Measurements from ENCODE around the gene PRSS57. TPM values are rescaled to one million over a fixed set of nuclear protein-coding genes. Genes with fewer than 3 reads are reported as not detected.

The PRSS57 gene
- total RNA-seq, 2 experiments from 2014 or later = not detected

GRCh38 chr19:720345-721160, 25.3 kb upstream of the PRSS57 start:
- no peak for DNase-seq (ENCODE audit: low spot score)
- TF ChIP-seq, protein P1, sequence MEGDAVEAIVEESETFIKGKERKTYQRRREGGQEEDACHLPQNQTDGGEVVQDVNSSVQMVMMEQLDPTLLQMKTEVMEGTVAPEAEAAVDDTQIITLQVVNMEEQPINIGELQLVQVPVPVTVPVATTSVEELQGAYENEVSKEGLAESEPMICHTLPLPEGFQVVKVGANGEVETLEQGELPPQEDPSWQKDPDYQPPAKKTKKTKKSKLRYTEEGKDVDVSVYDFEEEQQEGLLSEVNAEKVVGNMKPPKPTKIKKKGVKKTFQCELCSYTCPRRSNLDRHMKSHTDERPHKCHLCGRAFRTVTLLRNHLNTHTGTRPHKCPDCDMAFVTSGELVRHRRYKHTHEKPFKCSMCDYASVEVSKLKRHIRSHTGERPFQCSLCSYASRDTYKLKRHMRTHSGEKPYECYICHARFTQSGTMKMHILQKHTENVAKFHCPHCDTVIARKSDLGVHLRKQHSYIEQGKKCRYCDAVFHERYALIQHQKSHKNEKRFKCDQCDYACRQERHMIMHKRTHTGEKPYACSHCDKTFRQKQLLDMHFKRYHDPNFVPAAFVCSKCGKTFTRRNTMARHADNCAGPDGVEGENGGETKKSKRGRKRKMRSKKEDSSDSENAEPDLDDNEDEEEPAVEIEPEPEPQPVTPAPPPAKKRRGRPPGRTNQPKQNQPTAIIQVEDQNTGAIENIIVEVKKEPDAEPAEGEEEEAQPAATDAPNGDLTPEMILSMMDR (conservative IDR thresholded peaks at IDR 0.05; ENCODE audit: low read length) = no peak
- no peak for TF ChIP-seq EZH2phosphoT487 (IDR thresholded peaks at IDR 0.05; ENCODE audit: borderline replicate concordance, low read depth, low read length)
- Histone ChIP-seq H2AFZ (ENCODE audit: low read length) (no peak overlapping the region), H3K27ac (ENCODE audit: low read depth, low read length, poor library complexity, severe bottlenecking) (no peak overlapping the region), H3K9me2 (ENCODE audit: insufficient read depth, low read length) (no peaks in the 10 kb centered on the region), H4K20me1 (ENCODE audit: insufficient read depth, low read length) (no peaks in the 10 kb centered on the region), H3K79me2 (ENCODE audit: insufficient read depth, low read depth, low read length) (no peaks in the 10 kb centered on the region), H3K4me3 (ENCODE audit: low read depth, low read length, poor library complexity, severe bottlenecking) (no peak overlapping the region), H3K4me1 (ENCODE audit: insufficient read depth, low read length, poor library complexity, severe bottlenecking) (peaks cover 26% of the 10 kb centered on the region), H3K9me3 (ENCODE audit: low read length) (no peaks in the 10 kb centered on the region; the same call in 1 of the 2 replicates), H3K4me2 (ENCODE audit: low read length) (no peak overlapping the region), H3K36me3 (ENCODE audit: insufficient read depth, low read length) (no peaks in the 10 kb centered on the region)
- ChIA-PET CTCF (ENCODE audit: unreplicated experiment) (no interaction called here), POLR2A (no interaction called here)
- intact Hi-C loops (cut with micrococcal nuclease; ENCODE audit: unreplicated experiment) = no loop called here
- BruUV-seq (replicated peaks) = no TSS peak

DNA sequence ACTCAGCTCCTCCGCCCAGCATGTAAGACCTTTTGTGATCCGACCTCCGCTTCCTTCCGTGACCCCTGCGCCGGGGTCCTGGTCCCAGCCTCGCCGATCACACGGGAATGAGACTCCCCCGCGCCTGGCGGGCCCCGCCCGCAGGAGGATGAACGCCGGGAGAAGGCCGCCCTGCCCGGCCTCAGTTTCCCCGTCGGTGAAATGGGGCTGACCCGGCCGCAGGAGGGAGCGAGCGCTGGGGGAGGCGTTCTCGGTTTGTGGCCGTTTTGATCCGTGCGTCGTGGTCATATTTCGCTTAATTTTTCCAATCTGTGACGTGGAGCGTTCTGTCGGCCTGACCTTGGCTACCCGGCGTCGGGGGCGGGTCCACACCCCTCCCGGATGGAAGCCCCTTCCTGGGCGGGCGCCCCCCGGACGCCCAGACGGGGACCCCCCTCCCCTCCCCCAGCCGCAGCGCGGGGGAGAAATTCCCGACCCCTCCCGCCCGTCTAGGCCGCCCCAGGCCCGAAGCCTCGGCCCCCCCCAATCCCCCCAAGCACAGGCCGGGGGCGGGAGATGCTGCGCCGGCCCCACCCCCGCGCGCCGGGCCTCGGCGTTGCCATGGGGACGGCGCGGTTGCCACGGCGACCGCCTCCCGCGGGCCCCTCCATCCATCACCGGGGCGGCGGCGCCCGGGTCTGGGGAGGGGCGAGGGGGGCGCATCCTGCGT, 24.5 kb upstream of the PRSS57 start:
- Histone ChIP-seq H2AFZ (ENCODE audit: low read length) (no peak overlapping the region), H3K4me2 (ENCODE audit: low read length) (no peak overlapping the region), H3K4me1 (ENCODE audit: insufficient read depth, low read length, poor library complexity, severe bottlenecking) (peaks cover 26% of the 10 kb centered on the region), H4K20me1 (ENCODE audit: insufficient read depth, low read length) (no peaks in the 10 kb centered on the region), H3K4me3 (ENCODE audit: low read depth, low read length, poor library complexity, severe bottlenecking) (no peak overlapping the region), H3K27ac (ENCODE audit: low read depth, low read length, poor library complexity, severe bottlenecking) (no peak overlapping the region), H3K9me3 (ENCODE audit: low read length) (no peaks in the 10 kb centered on the region; the same call in 1 of the 2 replicates), H3K36me3 (ENCODE audit: insufficient read depth, low read length) (no peaks in the 10 kb centered on the region), H3K79me2 (ENCODE audit: insufficient read depth, low read depth, low read length) (no peaks in the 10 kb centered on the region), H3K9me2 (ENCODE audit: insufficient read depth, low read length) (no peaks in the 10 kb centered on the region)
- BruUV-seq (replicated peaks) = no TSS peak
- CTCF ChIA-PET (ENCODE audit: unreplicated experiment) = no interaction called here
- no peak for TF ChIP-seq EZH2phosphoT487 (IDR thresholded peaks at IDR 0.05; ENCODE audit: borderline replicate concordance, low read depth, low read length)
- TF ChIP-seq, protein P1 (conservative IDR thresholded peaks at IDR 0.05; ENCODE audit: low read length) = no peak
- POLR2A ChIA-PET = no interaction called here
- intact Hi-C loops (cut with micrococcal nuclease; ENCODE audit: unreplicated experiment) = no loop called here
- DNase-seq (ENCODE audit: low spot score) = no peak
